GM23338 (cell line): ENCODE measurements around the gene SLX4IP. TPM values are rescaled to one million over a fixed set of nuclear protein-coding genes. Genes with fewer than 3 reads are reported as not detected.

Source experiments
- ATAC-seq: fragments of 200-7000 bp; cut with Tn5 transposase; 3 replicates; pipeline ENCODE4 v1.9.1; 2020
- DNase-seq: peaks from one replicate; pipeline ENCODE4 v3.0.0-alpha.2; 2015; ENCODE audit warnings: low spot score
- H2AFZ ChIP-seq: fragments of 200-600 bp; sonication (generic); 2 replicates; pipeline ENCODE4 v1.8.0; 2016; ENCODE audit warnings: antibody characterized with exemption, mild to moderate bottlenecking, moderate library complexity
- H3F3A ChIP-seq: fragments of 200-600 bp; sonication (generic); replicated peaks from 2 replicates; pipeline ENCODE4 v1.8.0; 2017; ENCODE audit warnings: antibody characterized with exemption, mixed run types, low read depth
- H3K27ac ChIP-seq: fragments of 200-600 bp; sonication (generic); 2 replicates; pipeline ENCODE4 v1.6.1; 2016; ENCODE audit warnings: low read depth
- H3K27me3 ChIP-seq: fragments of 200-600 bp; sonication (generic); 2 replicates; pipeline ENCODE4 v1.8.0; 2016; ENCODE audit warnings: mild to moderate bottlenecking, mixed run types, moderate library complexity; ENCODE audit not compliant: insufficient read depth
- H3K36me3 ChIP-seq: fragments of 200-600 bp; sonication (generic); 2 replicates; pipeline ENCODE4 v1.8.0; 2016; ENCODE audit warnings: mild to moderate bottlenecking; ENCODE audit not compliant: insufficient read depth
- H3K4me1 ChIP-seq: fragments of 200-600 bp; sonication (generic); 2 replicates; pipeline ENCODE4 v1.8.0; 2016; ENCODE audit warnings: mild to moderate bottlenecking, moderate library complexity; ENCODE audit not compliant: insufficient read depth
- H3K4me2 ChIP-seq: fragments of 200-600 bp; sonication (generic); 2 replicates; pipeline ENCODE4 v1.7.1; 2017; ENCODE audit warnings: mixed run types
- H3K4me3 ChIP-seq: fragments of 200-600 bp; sonication (generic); 2 replicates; pipeline ENCODE4 v1.6.1; 2016; ENCODE audit warnings: mixed run types
- H3K79me2 ChIP-seq: fragments of 200-600 bp; sonication (generic); replicated peaks from 2 replicates; pipeline ENCODE4 v1.8.0; 2017; ENCODE audit warnings: mild to moderate bottlenecking; ENCODE audit not compliant: insufficient read depth
- H3K9me2 ChIP-seq: fragments of 200-600 bp; sonication (generic); 2 replicates; pipeline ENCODE4 v1.8.0; 2017; ENCODE audit not compliant: insufficient read depth
- H4K20me1 ChIP-seq: fragments of 200-600 bp; sonication (generic); replicated peaks from 2 replicates; pipeline ENCODE4 v1.8.0; 2017; ENCODE audit warnings: mild to moderate bottlenecking; ENCODE audit not compliant: insufficient read depth
- H3K27ac Mint-ChIP-seq: 2 replicates; pipeline ENCODE4 v1.8.0; 2020; ENCODE audit warnings: inconsistent platforms, mild to moderate bottlenecking, moderate library complexity, mixed read lengths
- H3K27me3 Mint-ChIP-seq: 3 replicates; pipeline ENCODE4 v1.8.0; 2022; ENCODE audit warnings: low read depth, mild to moderate bottlenecking, moderate library complexity, mixed read lengths, inconsistent platforms; ENCODE audit not compliant: insufficient read depth, poor library complexity
- H3K36me3 Mint-ChIP-seq: 3 replicates; pipeline ENCODE4 v1.8.0; 2021; ENCODE audit warnings: low read depth, mild to moderate bottlenecking, inconsistent platforms, moderate library complexity, mixed read lengths
- H3K4me1 Mint-ChIP-seq: 3 replicates; pipeline ENCODE4 v1.8.0; 2020; ENCODE audit warnings: mild to moderate bottlenecking, inconsistent platforms, mixed read lengths
- H3K4me3 Mint-ChIP-seq: 3 replicates; pipeline ENCODE4 v1.8.0; 2021; ENCODE audit warnings: moderate library complexity, mild to moderate bottlenecking, inconsistent platforms, mixed read lengths
- H3K9me3 Mint-ChIP-seq: 3 replicates; pipeline ENCODE4 v1.8.0; 2020; ENCODE audit warnings: moderate library complexity, mild to moderate bottlenecking, inconsistent platforms, mixed read lengths
- CREB1 ChIP-seq: fragments of 250-450 bp; sonication (Bioruptor Pico); IDR thresholded peaks from 2 replicates; pipeline ENCODE4 v1.5.0; 2020; ENCODE audit warnings: low read depth, mild to moderate bottlenecking, moderate library complexity
- CTCF ChIP-seq, 2 experiments: fragments of 200-600 bp in 1 of 2; sonication (generic) in 1 of 2; conservative IDR thresholded peaks; 2 replicates each; pipeline versions ENCODE4 v1.5.1 to v1.6.1; 2016 to 2017; ENCODE audit warnings: antibody characterized with exemption in 2 of 2, low read depth in 2 of 2, mild to moderate bottlenecking in 2 of 2, moderate library complexity in 1 of 2
- STAT1 ChIP-seq: IDR thresholded peaks from one replicate; pipeline ENCODE4 v1.6.1; 2016; ENCODE audit warnings: antibody characterized with exemption; ENCODE audit not compliant: unreplicated experiment
- ZNF462 ChIP-seq: fragments of 250-450 bp; sonication (Bioruptor Pico); IDR thresholded peaks from 2 replicates; pipeline ENCODE4 v1.5.0; 2020; ENCODE audit warnings: mild to moderate bottlenecking, moderate library complexity
- polyA plus RNA-seq: library from polyadenylated mRNA; unstranded; fragments of >200 nt; fragmentation: Nextera tagmentation; extraction: Ambion mirVana; gene quantifications from 2 replicates; pipeline ENCODE4 v1.2.1, GENCODE V29; 2016
- total RNA-seq: library from RNA; depleted of rRNA; stranded (reverse); fragments of >200 nt; shearing (Covaris generic); gene quantifications from 2 replicates; pipeline ENCODE4 v1.2.3, GENCODE V29; 2014

The SLX4IP gene
- total and polyA plus RNA-seq, 2 experiments from 2014 or later = 9.1 to 9.8 TPM

DNA sequence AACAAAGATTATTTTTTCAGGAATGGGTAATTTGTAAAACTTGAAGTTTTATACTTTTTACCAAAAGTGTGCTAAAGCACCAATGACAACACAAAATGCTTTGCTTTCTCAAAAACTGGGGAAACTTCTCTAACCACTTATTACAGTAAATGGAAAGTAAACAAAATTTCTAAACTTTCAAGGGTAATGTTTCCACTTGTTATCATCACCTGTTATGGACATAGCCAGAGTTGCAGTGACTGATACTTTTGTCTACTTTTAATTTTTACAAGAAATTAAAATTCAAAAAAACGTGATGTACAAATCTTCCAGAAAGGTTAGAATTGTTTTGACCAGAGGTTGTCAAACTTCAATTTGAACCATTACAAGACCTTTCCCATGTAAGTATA, 138.8 kb downstream of the SLX4IP start (continued):
- TF ChIP-seq ZNF462 (CRISPR knock-in tag) (no peak), CREB1 (CRISPR knock-in tag) (no peak), STAT1 (no peak), CTCF (conservative IDR thresholded peaks at IDR 0.05; ENCODE audit: low read depth in 2 of 2) (no peak)

GRCh38 chr20:10576411-10577090, 141.4 kb downstream of the SLX4IP start:
- no peak overlapping the region for H3K4me2 ChIP-seq
- no peak for ATAC-seq
- no peaks in the 10 kb centered on the region for H3K36me3 ChIP-seq
- Mint-ChIP-seq H3K36me3 (peaks cover under 1% of the 10 kb centered on the region; the same call in 1 of the 3 replicates), H3K4me3 (no peak overlapping the region), H3K27ac (no peak overlapping the region), H3K27me3 (no peaks in the 10 kb centered on the region), H3K4me1 (peaks cover 18% of the 10 kb centered on the region), H3K9me3 (no peaks in the 10 kb centered on the region)
- no peak overlapping the region for H2AFZ ChIP-seq
- no peak for DNase-seq
- no peaks in the 10 kb centered on the region for H4K20me1 ChIP-seq
- no peak overlapping the region for H3K27ac ChIP-seq
- H3K27me3 ChIP-seq = no peaks in the 10 kb centered on the region
- H3K4me3 ChIP-seq = no peak overlapping the region
- H3K79me2 ChIP-seq = no peaks in the 10 kb centered on the region
- no peaks in the 10 kb centered on the region for H3K4me1 ChIP-seq
- H3K9me2 ChIP-seq = no peaks in the 10 kb centered on the region
- no peaks in the 10 kb centered on the region for H3F3A ChIP-seq
- TF ChIP-seq ZNF462 (CRISPR knock-in tag) = no peak
